Measurements from ENCODE around the gene PDGFB.
A peak's percentile ranks its signal among the peaks of the same experiment; 100 is the strongest.

PDGFB gene
- total RNA-seq = 3.8 to 97.5 (median 20.7) reads per million in 17 experiments

DNA sequence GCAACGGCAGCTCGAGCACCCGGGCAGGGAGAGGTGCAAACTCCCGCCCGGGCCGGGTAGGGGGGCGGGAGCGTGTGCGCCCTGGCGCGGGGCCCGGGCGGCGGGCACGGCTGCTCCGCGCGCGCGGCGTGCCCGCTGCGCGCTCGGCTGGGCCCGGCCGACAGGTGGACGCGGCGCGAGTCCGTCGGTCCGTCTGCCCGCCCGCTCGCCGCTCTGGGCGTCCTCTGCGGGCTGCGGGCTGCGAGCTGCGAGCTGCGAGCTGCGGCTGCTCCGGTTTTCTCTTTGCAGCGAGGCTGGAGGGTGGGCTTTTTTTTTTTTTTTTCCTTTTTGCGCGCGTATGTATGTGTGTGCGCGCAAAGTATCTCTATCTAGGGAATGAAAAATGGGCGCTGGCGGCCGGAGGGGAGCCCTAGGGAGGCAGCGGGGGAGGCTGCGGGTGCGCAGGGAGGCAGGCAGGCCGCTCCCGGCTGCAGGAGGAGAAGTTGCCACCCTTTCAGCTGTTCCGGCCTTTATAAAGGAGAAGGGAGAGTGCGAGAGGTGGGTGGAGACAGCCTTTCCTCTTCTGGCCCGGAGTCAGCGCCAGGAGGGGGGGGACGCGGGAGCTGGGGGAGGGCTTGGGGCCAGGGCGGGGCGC is at the start of gene PDGFB:
Gene PDGFB, minus strand, starts transcription at position 487 of the 634 bp plus-strand sequence. CDS start 1,019 bp downstream, outside the sequence.
- peak; percentile 74 to 92 (median 88) for DNase-seq

DNA sequence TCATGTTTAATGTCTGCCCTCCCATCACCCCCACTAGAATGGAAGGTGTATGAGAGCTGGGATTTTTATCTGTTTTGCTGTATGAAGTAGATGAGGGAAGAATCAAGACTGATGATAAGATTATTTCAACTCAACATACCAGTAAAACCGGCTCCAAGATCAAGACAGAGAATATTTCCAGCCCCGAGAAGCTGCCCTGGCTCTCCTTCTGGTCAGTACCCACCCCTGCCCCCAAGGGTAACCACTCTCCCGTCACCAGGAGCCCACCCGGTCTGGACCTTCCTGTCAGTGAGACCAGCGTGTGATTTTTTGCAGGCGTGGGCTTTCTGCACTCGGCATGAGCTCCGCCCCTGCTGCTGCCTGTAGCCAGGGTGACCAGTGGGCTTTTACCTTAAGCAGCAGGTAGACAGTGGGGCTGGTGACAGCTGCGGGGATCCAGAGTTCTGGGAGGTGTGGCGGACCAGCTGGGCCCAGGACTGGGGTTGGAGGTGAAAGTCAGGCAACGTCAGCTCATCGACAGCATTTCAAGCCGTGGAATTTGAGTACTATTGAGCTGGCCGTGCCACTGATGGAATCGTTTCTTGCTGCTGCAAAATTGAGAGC is 49.1 kb upstream of the PDGFB start:
- DNase-seq = no peak

DNA sequence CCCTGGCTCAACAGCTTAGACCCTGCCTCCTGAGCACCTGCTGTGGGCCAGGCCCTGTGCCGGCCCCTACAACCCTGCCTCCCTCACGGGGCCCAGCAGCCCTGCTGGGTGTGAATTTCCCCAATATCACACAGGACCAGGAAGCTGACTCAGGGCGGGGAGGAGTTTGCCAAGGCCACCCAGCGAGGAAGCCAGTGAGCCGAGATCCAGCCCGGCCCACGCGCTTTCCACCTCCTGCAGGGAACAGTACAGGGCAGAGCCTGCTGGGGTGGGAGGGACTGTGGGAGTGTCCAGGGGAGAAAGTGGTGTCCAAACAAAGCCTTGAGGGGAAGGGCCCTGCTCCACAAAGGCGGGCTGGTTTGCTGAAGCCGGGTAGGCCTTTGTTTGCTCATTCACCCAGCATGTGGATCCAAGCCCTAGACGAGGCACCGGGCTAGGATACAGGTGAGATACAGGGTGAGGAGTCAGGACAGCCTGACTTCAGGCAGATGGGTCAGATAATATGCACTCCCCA is 47.8 kb upstream of the PDGFB start:
- peak; percentile 97 to 99 (median 98) for DNase-seq

DNA sequence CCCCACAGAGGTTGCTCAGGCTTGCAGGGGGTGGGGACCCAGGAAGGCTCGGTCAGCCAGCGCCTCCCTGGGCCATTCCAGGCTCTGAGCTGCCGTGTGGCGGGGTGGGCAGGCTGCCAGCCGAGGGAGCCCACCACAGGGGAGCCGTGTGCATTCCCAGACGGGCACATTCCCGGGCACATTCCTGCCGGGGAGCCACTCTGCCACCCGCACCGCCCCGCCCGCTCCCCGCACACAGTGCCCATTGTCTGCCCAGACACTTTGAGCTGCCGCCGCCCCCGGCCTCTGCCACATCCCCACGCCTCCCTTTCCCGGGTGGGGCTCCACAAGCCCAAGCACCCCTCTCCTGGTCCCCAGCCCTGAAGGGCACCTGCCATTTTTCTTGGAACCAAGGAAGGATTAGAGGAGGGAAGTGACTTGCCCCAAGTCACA is 47.3 kb upstream of the PDGFB start:
- DNase-seq = no peak

DNA sequence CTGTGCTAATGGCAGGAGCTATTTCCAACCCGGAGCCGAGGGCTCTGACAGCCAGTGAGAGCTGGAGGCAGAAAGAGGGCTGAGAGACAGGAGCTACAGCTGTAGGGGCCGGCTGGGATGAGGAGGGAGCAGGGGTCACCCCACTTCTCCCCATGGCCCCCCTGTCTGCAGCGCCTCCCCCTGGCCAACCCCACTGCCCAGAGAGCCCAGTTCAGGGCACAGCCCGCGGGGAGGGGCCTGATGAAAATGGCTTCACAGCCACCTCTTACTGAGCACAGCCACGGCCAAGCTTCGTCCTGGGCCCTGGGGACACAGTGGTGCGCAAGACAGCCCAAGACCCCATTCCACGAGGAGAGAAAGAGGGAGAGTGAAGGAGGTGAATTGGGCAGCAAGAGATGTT is 46.7 kb upstream of the PDGFB start:
- no peak for DNase-seq

DNA sequence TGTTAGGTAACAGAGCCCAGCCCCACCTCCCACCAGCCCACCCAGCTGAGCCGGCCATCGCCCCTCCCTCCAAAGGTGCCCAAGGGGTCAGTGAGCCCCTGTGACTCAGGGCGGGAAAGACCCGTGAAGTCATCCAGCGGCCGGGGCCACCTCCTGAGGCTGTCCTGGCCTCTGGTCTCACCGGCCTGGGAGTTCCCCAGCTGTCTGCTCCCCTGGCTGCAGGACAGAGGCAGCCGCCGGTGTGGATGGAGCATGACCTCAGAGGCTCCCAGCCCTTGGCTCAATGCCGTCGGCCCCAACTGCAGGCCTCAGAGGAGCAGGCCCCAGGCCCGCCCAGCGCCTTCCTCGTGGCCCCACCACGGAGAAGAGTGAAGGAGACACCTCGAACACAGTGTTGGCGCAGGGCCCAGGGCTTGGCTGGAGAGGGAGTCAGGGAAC is 46.0 kb upstream of the PDGFB start:
- peak in 1 of 4 experiments; percentile 48 for DNase-seq

DNA sequence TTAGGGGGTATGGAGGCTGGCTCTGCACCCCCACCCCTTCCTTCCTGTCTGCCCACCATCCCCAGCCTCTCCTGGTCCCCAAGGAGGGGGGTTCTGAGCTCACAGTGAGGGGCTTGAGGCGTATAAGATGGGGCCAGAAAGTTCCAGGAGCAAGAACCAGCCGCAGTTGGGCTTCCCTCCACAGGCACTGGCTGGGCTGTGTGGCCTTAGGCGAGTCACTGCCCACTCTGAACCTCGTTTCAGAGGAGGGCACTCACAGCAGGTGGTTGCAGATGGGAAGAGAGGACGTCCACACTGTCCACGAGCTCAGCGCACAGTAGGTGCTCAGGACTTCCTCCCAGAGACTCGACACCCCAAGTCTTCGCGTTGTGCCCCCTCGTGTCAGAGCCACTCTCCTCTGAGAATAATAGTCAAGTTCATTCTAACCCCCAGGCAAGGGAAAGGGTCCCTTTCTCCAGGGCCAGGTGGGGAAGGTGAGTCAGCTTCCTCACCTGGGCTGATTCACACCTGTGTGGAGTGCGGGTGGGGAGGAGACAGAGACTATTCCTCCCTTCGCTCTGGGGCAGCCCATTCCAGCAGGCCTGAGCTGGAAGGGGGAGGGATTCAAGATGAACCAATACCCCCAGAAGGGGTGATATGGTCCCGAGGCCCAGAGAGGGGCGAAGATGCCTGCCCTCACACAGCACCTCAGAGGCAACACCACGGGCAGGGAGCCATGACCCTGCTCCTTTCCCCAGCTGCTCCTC is 45.4 kb upstream of the PDGFB start:
- no peak for DNase-seq

DNA sequence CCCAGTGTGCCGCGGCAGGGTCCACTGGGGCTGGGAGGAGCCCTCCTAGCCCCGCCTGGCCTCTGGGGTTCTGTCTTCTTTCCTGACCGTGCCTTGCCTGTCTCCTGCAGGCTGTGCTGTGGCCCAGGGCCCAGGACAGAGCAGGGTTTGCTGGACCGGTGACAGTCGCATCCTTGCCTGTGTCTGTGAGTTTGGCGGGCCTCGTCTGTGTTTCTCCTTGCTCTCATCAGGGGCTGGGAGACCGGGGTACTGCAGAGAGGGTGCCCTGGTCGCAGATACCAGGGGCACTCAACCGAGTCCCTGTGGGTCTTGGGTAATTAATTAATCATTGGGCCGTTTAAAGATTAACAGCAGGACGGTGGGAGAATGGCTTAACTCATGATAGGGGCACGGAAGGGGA is 44.8 kb upstream of the PDGFB start:
- no peak for DNase-seq

DNA sequence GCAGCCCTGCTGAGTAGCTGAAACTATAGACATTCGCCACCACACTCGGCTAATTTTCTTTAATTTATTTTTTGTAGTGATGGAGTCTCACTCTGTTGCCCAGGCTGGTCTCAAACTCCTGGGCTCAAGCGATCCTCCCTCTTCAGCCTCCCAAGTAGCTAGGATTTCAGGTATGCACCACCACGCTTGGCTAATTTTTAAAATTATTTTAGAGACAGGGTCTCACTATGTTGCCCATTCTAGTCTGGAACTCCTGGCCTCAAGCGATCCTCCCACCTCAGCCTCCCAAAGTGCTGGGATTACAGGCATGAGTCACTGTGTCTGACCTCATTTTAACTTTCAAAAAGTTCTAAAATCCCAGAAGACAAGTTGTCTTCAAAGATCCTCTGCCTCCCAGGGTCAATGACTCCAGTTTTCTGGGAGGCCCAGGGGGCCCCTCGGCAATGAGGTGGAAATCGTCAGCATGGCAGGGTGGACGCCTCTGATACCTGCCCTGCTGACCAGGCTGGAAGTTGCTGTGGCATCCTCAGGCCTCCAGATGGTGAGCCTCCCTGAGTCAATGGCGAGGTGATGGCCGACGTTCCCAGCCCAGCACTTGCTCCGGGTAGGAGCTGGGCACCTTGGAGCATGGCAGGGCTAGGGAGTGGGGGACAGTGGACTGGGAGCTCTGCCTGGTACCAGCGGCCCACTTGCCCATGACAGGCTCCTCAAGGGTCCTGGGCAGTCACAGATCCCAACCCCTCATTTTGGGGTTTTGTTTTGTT is 43.5 kb upstream of the PDGFB start:
- no peak for DNase-seq

DNA sequence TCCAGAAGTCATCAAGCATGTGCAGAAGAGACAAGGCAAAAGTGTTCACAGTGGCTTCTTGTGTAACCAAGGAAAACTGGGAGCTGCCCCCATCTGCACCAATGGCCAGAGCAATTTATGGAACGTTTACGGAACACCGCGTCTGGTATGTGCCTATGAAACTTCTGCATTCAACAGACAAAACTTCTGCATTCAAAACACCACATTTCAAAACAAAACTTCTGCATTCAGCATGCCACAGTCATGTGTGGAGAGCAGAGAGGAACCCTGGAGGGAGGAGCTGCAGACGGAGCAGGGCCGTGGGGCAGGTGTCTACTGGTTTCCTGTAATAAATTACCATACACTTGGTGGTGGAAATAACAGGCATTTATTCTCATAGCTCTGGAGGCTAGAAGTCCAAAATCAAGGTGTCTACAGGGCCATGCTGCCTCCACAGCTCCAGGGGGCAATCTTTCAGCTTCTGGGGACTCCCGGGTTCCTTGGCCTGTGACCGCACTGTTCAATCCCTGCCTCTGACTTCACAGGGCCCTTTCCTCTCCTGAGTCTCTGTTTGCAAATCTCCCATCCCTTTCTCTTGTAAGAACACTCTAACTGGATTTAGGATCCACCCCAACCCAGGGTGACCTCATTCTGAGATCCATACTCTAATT is 42.4 kb upstream of the PDGFB start:
- peak; percentile 87 to 95 (median 92) for DNase-seq

DNA sequence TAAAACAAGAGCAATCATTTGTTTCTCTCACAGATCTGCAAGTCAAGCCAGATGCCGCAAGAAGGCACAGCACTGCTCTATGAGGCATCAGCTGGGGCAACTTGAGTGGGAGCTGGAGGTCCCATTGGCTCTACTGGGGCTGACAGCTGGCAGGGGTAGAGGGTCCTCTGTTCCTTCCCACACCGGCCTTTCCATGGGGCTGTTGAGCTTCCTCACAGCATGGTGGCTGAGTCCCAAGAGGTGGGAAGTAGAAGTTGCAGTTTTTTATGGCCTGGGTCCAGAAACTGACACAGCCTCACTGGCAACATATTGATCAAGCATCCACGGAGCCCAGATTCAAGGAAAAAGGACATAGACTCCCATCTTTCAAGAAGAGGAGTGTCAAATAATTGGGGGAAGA is 40.2 kb upstream of the PDGFB start:
- no peak for DNase-seq

DNA sequence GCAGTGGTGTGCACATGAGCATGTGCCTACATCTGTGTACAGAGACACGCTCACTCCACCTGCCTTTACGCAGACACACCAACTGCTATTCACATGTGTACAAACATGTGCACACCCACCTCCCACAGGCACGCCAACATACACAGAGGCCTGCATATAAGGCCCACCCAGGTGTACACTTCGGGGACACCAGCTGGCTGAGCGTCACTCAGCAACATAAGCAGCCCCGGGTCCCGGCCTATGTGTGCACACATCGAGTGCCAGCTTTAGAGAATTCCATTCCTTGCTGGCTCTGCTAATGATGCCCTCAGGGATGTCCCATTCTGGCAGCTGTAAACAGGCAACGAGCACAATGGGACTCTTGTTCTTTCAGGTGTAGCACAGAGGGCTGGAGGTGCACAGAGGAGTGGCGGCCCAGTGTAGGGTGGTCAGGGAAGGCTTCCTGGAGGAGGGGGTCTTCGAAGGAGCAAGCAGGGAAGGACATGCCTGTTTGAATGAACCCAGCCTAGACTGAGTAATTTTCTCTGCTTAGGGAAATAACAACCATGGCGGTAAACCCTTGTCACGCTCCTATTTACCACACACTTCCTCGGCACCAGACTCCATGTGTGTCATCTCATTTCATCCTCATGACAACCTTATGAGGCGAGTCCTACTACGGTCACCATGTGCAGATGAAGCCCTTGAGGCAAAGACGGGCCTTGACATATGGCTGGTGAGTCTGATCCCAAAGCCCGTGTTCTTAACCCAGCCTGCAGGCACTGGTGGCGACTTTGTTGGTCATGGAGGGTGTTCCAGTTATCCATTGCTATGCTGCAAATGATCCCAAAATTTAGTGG is 39.6 kb upstream of the PDGFB start:
- no peak for DNase-seq

DNA sequence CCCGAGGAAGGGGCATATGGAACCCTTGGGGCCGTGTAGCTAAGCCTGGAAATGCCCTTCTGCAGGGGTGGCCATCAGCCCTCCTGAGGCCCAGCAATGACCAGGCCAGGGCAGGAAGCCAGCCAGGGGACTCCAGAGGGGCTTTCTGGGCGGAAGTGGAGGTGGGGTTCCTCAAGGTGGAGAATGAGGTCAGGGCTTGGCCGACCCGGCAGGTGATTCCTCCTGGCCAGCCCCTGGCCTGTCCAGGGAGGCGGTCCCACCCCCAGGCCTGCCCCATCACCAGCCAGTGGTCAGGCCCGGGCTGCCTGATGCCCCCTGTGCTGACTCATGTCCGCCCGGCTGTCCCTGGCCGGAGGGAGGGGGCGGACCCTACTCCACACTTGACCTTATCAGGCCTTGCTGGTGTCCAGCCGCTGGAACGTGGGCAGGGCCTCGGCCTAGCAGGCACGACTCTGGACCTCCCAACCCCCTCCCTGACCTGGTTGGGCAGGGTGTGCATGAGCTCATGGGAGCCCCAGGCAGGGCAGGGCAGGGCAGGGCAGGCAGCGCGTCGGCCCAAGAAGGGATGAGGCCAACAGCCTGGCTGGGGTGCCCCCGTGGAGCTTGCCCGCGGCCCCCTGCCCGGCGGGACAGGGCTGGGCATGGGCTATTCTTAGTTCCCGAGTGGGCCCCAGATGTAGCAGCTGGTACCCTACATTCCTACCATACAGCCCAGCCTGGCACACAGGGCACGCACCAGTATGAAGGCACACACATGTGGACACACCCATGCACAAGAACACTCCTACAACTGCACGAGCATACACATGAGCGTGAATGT is 38.8 kb upstream of the PDGFB start:
- peak; percentile 44 to 77 (median 66) for DNase-seq

DNA sequence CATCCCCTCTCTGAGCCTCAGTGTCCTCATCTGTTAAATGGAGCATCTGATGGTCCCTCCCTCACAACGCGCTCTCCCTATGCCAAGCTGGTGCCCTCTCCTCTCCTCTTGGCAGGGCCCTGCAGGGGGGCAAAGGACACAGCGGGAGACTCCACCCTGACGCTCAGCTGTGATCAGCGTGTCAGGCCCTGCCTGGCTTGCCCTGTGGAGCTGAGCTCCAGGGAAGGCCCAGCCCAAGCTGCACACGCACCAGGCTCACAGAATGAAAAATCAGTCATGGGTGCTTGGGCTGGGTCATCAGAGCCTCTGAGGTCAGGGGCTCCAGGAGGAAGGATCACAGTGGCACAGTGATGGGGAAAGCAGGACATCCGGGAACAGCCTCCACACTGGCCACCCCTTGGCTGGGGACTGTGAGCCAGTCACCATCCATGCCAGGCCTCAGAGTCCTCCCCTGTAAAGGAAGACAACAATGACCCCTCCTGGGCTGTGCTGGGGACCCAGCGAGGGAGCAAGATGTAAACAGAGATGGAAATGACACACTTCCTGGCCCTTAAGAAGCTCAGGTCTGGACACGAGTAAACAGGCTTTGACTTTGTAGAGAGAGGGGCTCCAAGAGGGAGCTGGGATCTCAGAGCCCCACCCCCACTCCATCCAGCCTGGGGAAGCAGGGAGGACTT is 38.0 kb upstream of the PDGFB start:
- peak; percentile 66 to 80 (median 72) for DNase-seq

DNA sequence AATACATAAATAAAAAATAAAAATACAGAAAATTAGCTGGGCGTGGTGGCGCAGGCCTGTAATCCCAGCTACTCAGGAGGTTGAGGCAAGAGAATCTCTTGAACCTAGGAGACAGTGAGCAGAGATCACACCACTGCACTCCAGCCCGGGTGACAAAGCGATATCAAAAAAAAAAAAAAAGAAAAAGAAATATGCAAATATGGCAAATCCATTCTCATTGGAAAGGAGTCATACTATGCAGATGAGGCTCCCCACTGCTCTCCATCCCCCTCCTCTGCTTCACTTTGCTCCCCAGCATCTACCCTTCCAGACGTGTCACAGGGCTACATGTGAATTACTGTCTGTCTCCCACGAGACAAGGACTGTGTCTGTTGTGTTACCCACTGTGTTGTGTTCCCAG is 36.3 kb upstream of the PDGFB start:
- DNase-seq = no peak

DNA sequence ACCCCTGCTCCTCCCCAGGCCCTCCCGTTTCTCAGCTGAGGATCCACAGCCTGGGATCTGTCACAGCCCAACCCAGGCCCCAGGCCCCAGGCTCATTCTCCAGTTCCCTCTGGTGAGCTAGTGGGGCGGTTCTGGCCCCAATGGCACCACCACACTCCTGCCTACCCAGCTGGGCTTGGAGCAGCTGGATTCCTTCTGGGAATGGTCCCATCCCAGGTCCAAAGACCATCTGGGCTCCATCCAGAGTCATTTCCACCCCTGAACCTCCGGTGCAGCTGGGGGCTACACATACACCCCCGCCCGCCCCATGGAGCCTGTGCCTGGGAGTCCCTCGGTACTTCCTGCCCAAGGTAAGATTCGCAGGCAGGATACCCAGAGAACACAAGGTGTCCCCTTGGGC is 35.5 kb upstream of the PDGFB start:
- no peak for DNase-seq

DNA sequence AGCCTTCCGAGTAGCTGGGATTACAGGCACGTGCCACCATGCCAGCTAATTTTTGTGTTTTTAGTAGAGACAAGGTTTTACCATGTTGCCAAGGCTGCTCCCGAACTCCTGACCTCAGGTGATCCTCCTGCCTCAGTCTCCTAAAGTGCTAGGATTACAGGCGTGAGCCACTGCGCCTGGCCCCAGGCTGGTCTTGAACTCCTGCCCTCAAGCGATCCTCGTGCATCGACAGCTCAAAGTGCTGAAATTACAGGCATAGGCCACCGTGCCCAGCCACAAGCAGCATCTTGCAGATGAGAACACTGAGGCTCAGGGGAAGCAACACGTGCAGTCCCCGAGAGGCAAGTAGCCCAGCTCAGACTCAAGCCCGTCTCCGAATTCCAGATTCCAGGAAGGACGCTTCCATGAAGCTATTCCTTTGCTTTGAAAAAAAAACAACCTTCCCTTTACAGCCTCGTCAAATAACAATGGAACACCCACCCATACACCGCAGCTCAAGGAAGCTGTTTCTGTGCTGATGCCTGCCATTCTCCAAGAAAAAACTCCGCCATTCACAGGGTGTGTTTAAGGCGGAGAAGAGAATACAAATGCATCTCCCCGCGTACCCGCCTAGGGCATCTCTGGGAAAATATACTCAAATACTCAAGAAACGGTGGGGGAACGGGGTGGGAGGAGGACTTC is 34.5 kb upstream of the PDGFB start:
- no peak for DNase-seq

DNA sequence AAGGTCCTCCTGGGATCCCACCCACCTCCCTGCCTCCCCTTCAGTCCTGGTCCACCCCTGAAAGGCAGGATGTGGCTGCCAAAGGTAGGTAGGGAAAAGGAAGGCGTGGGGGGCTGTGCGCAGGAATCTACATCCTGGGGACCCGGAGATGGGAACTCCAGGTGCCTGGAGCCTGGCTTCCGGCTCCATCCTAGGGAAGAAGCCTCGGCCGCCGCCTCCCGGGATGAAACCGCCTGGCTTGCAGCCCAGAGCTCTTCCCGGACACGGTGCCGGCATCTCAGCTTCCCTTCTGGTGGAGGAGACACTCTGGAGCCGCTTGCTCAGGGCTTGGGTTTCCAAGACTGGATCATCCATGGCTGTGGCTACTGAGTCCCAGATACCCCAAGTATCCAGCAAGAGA is 33.3 kb upstream of the PDGFB start:
- DNase-seq = no peak

DNA sequence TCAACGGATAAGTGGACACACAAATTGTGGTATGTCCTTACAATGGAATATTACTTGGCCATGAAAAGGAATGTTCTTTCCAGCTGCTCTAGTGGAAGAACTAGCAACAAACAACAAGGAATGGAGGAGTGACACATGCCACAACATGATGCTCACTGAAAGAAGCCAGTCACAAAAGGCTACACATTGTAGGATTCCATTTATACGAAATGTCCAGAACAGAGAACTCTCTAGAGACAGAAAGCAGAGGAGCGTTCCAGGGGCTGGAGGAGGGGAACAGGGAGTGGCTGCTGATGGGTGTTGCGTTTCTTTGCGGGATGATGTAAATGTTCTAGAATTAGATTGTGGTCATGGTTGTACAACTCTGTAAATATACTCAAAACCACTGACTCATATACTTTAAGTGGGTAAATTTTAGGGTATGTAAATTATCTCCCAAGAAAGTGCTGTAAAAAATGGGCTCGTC is 32.4 kb upstream of the PDGFB start:
- DNase-seq = peak in 2 of 4 experiments; percentile 43 to 45

Data from suppressor macrophage (primary cell).